ENCODE measurements around the gene CPXM1.

Gene CPXM1

DNA sequence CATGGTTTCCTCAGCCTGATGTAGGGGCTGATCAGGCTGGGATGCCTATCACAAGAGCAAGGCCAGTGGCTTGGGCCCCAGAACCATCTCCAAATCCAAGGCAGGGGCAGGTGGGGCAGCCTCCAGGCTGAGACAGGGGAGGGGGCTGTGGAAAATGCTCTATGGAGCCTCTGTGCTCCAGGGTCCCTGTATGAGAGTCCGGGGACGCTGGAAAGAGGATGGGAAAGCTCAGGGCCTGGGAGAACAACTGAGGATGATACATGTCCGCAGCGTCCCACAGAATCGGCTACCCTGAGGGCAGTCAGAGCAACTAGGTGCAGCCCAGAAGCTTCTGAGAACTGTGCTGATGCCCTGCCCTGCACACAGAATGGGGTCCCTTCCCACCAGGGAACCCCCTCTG lies 43.4 kb downstream of the CPXM1 start:
- Histone ChIP-seq H3K9me3 (ENCODE audit: insufficient read depth, low read length) (no peaks in the 10 kb centered on the region), H3K27me3 (ENCODE audit: insufficient read depth, insufficient read length) (peaks cover 15% of the 10 kb centered on the region), H3K36me3 (ENCODE audit: insufficient read depth, insufficient read length, low read length) (no peaks in the 10 kb centered on the region), H3K4me3 (ENCODE audit: insufficient read length, low read depth) (no peak overlapping the region), H3K9ac (ENCODE audit: insufficient read length, low read depth) (no peak overlapping the region), H3K4me1 (ENCODE audit: insufficient read depth, insufficient read length) (peaks cover 20% of the 10 kb centered on the region)
- TF ChIP-seq YY1 (IDR thresholded peaks at IDR 0.05; ENCODE audit: insufficient read depth, insufficient read length) = no peak
- DNase-seq (ENCODE audit: low read depth, low spot score) = no peak

DNA sequence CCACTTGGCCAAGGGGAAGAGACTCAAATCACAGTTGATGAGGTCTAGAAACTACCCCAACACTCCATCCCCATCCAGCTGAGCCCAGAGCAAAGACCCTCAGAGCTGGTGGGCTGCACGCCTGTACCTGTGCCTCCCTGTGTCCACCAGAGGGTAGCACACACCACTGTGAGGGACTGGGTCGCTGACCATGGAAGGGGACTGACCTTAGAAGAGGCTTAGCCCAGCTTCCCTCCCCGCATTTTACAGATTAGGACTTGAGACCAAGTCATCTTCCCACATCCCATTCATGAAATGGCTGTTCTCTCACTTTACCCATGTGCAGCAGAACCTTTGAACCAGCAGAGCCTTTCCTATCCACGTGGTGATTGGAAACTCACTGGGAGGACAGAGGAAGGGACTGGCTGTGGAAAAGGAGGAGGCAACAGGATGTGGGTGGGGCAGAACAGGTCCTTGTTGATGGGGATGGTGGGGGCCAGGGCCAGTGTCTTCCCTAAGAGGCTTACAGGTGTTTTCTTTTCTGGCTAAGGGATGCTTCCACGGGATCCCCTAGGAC lies 44.3 kb downstream of the CPXM1 start:
- H3K27me3 ChIP-seq (ENCODE audit: insufficient read depth, insufficient read length) = peaks cover 23% of the 10 kb centered on the region
- H3K9ac ChIP-seq (ENCODE audit: insufficient read length, low read depth) = no peak overlapping the region
- H3K4me1 ChIP-seq (ENCODE audit: insufficient read depth, insufficient read length) = peaks cover 20% of the 10 kb centered on the region
- no peak overlapping the region for H3K4me3 ChIP-seq (ENCODE audit: insufficient read length, low read depth)
- DNase-seq (ENCODE audit: low read depth, low spot score) = no peak
- TF ChIP-seq YY1 (IDR thresholded peaks at IDR 0.05; ENCODE audit: insufficient read depth, insufficient read length) = no peak
- no peaks in the 10 kb centered on the region for H3K36me3 ChIP-seq (ENCODE audit: insufficient read depth, insufficient read length, low read length)
- H3K9me3 ChIP-seq (ENCODE audit: insufficient read depth, low read length) = no peaks in the 10 kb centered on the region

DNA sequence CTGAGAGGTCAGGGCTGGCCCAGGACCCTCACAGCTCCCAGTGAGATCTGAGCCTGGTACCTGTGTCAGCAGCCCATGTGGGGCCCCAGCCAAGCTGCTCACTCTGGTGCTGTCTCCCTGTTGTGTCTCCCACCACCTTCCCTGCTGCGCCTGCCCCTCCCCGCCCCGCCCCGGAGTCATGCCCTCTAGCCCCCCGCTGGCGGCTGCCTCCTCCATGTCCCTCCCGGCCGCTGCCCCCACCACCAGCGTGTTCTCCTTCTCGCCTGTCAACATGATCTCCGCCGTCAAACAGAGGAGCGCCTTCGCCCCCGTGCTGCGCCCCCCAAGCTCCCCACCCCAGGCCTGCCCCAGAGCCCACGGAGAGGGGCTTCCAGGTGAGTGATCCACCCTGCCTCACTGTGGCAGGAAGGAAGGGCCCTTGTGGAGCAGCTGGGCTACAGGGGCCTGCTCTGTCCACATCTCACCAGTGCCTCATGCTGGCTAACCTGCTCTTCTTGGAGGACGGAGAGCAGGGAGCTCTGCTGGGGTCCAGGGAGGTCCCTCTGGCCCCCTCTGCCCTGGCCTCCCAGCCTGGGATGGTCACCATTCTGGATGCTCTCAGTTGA lies 44.9 kb downstream of the CPXM1 start:
- no peak overlapping the region for H3K9ac ChIP-seq (ENCODE audit: insufficient read length, low read depth)
- peaks cover 29% of the 10 kb centered on the region for H3K27me3 ChIP-seq (ENCODE audit: insufficient read depth, insufficient read length)
- no peaks in the 10 kb centered on the region for H3K9me3 ChIP-seq (ENCODE audit: insufficient read depth, low read length)
- no peak overlapping the region for H3K4me3 ChIP-seq (ENCODE audit: insufficient read length, low read depth)
- no peak for DNase-seq (ENCODE audit: low read depth, low spot score)
- H3K36me3 ChIP-seq (ENCODE audit: insufficient read depth, insufficient read length, low read length) = no peaks in the 10 kb centered on the region
- peaks cover 20% of the 10 kb centered on the region for H3K4me1 ChIP-seq (ENCODE audit: insufficient read depth, insufficient read length)
- TF ChIP-seq ZNF274 (IDR thresholded peaks at IDR 0.05; ENCODE audit: low read depth, low read length) = no peak
- no peak for TF ChIP-seq SUZ12 (IDR thresholded peaks at IDR 0.05; ENCODE audit: extremely low read depth, insufficient read depth, insufficient read length)
- TF ChIP-seq YY1 (IDR thresholded peaks at IDR 0.05; ENCODE audit: insufficient read depth, insufficient read length) = no peak

DNA sequence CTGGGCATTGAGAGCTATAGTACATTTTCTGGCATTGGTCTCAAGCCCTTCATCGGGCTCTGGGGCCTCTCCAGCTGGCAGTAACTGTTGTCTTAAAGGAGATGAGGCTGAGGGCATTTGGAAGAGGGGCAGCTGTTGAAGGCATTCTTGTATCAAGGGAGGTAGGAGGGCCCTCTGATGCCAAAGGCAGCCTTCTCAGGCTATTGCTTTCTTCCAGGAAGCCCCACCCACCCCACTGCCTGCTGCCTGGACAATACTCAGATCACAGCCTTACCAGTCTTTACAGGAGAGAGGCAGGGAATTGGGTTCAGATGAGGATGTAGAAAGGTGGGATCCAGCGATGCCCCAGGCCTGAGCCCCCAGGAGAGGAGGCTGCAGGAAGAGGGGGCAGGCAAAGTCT lies 46.0 kb downstream of the CPXM1 start:
- TF ChIP-seq YY1 (IDR thresholded peaks at IDR 0.05; ENCODE audit: insufficient read depth, insufficient read length) = no peak
- TF ChIP-seq SUZ12 (IDR thresholded peaks at IDR 0.05; ENCODE audit: extremely low read depth, insufficient read depth, insufficient read length) = no peak
- TF ChIP-seq ZNF274 (IDR thresholded peaks at IDR 0.05; ENCODE audit: low read depth, low read length) = no peak

DNA sequence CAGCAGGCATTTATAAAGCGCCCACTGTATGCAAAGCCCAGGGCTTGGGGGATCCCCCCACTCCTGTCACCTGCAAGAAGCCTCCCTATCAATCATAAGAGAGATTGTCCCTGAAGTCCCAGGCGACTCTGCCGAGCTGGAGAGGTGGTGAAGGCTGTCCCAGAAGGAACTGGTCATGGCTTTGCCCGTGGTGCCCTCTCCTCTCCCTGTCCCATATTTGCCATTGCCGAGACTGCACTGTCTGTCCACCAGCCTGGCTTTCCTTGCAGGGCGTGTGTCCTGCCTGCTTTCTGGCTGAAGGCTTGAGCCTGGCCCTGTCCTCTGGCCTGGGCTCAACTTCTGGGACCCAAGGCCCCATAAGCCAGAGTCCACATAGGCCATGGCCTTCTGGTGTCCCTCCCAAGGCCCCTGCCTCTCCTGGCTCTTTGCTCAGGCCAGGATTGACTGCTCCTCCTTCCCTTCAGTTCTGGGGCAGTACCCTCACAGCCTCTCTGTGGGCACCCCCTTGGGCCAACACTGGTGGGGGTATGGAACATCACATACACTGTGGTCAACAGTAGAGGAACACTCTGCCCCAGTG lies 46.9 kb downstream of the CPXM1 start:
- TF ChIP-seq SUZ12 (IDR thresholded peaks at IDR 0.05; ENCODE audit: extremely low read depth, insufficient read depth, insufficient read length) (no peak), YY1 (IDR thresholded peaks at IDR 0.05; ENCODE audit: insufficient read depth, insufficient read length) (no peak), ZNF274 (IDR thresholded peaks at IDR 0.05; ENCODE audit: low read depth, low read length) (no peak)
- Histone ChIP-seq H3K27me3 (ENCODE audit: insufficient read depth, insufficient read length) (peaks cover 49% of the 10 kb centered on the region), H3K9me3 (ENCODE audit: insufficient read depth, low read length) (no peaks in the 10 kb centered on the region), H3K4me1 (ENCODE audit: insufficient read depth, insufficient read length) (peaks cover 18% of the 10 kb centered on the region), H3K9ac (ENCODE audit: insufficient read length, low read depth) (no peak overlapping the region), H3K36me3 (ENCODE audit: insufficient read depth, insufficient read length, low read length) (no peaks in the 10 kb centered on the region), H3K4me3 (ENCODE audit: insufficient read length, low read depth) (no peak overlapping the region)
- no peak for DNase-seq (ENCODE audit: low read depth, low spot score)

More for the DNA sequence above, 46.0 kb downstream of the CPXM1 start:
- DNase-seq (ENCODE audit: low read depth, low spot score) = no peak
- peaks cover 18% of the 10 kb centered on the region for H3K4me1 ChIP-seq (ENCODE audit: insufficient read depth, insufficient read length)
- H3K9me3 ChIP-seq (ENCODE audit: insufficient read depth, low read length) = no peaks in the 10 kb centered on the region
- no peak overlapping the region for H3K9ac ChIP-seq (ENCODE audit: insufficient read length, low read depth)
- H3K4me3 ChIP-seq (ENCODE audit: insufficient read length, low read depth) = no peak overlapping the region
- no peaks in the 10 kb centered on the region for H3K36me3 ChIP-seq (ENCODE audit: insufficient read depth, insufficient read length, low read length)
- peaks cover 40% of the 10 kb centered on the region for H3K27me3 ChIP-seq (ENCODE audit: insufficient read depth, insufficient read length)

DNA sequence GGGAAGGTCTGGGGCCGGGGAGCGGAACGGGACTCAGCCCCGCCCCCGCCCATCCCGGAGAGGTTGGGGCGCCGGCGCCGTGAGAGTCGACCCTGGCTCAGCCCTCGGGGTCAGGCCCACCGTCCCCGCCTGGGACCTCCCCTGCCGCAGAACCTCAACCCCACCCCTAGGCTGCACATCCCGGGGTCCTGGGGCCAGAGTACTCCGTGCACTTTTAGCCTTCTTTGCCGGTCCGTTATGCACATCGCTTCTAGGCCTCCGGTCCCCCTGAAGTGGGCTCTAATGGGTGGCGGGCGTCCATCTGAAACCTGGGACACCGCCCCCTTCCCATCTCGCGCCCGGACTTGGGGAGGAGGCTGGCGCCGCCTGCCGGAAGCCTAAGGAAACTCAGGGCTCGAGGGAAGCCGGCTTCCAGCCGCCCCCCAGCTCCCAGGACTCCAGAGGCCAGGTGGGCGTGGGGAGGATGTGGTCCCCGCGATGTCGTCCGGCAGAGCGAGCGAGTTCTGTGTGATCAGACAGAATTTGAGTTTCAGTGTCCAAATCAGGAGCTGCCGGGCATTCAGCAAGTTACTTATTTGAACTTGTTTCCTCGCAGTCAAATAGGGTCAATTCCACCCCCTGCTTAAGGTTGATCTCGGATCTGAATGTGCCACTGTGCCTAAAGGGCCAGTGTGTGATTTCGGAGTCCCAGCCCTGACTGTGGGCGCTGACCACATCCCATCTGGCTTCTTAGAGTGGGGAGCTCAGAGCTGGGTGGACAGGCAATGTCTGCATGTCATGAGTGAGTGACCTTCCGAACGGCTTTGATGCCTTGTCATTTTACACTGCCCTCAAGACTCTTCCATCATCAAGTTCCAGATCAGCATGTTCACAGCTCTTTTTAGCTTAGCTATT lies 47.6 kb downstream of the CPXM1 start:
- H3K27me3 ChIP-seq (ENCODE audit: insufficient read depth, insufficient read length) = peaks cover 56% of the 10 kb centered on the region

More for the DNA sequence above, 47.6 kb downstream of the CPXM1 start:
- DNase-seq (ENCODE audit: low read depth, low spot score) = peak; percentile 70
- H3K4me3 ChIP-seq (ENCODE audit: insufficient read length, low read depth) = peak overlapping the region; percentile 46
- no peaks in the 10 kb centered on the region for H3K9me3 ChIP-seq (ENCODE audit: insufficient read depth, low read length)
- peak overlapping the region; percentile 70 for H3K9ac ChIP-seq (ENCODE audit: insufficient read length, low read depth)
- H3K36me3 ChIP-seq (ENCODE audit: insufficient read depth, insufficient read length, low read length) = no peaks in the 10 kb centered on the region
- H3K4me1 ChIP-seq (ENCODE audit: insufficient read depth, insufficient read length) = peaks cover 18% of the 10 kb centered on the region
- no peak for TF ChIP-seq YY1 (IDR thresholded peaks at IDR 0.05; ENCODE audit: insufficient read depth, insufficient read length)
- no peak for TF ChIP-seq SUZ12 (IDR thresholded peaks at IDR 0.05; ENCODE audit: extremely low read depth, insufficient read depth, insufficient read length)
- TF ChIP-seq ZNF274 (IDR thresholded peaks at IDR 0.05; ENCODE audit: low read depth, low read length) = no peak
